Heart right ventricle (tissue), 16 donors: ENCODE data around the gene AKAP6. TPM values are rescaled to one million over a fixed set of nuclear protein-coding genes. Genes with fewer than 3 reads are reported as not detected.
A peak's percentile ranks its signal among the peaks of the same experiment; 100 is the strongest.

ENCODE experiments used
- ATAC-seq, 8 donors: fragments of 200-7000 bp; cut with Tn5 transposase; one replicate each; pipeline ENCODE4 v1.9.1; 2020; ENCODE audit warnings: mild to moderate bottlenecking in 8 of 8, moderate library complexity in 8 of 8, moderate number of reproducible peaks in 1 of 8
- DNase-seq, 2 donors: peaks; one replicate each; pipeline ENCODE4 v3.0.0-alpha.2; 2020
- H3K27ac ChIP-seq, 10 donors: fragments of 200-600 bp; sonication (generic) in 2 of 10; one replicate each; pipeline versions ENCODE4 v1.5.0 to v1.8.0; 2020 to 2022; ENCODE audit warnings: mild to moderate bottlenecking in 3 of 10
- H3K27me3 ChIP-seq, 7 donors: fragments of 200-600 bp; one replicate each; pipeline ENCODE4 v1.8.0; 2021 to 2022; ENCODE audit warnings: mild to moderate bottlenecking in 2 of 7
- H3K36me3 ChIP-seq, 9 donors: fragments of 200-600 bp; sonication (generic) in 1 of 9; one replicate each; pipeline versions ENCODE4 v1.5.0 to v1.8.0; 2020 to 2022; ENCODE audit warnings: mild to moderate bottlenecking in 2 of 9
- H3K4me1 ChIP-seq, 9 donors: fragments of 200-600 bp; sonication (generic) in 1 of 9; one replicate each; pipeline versions ENCODE4 v1.5.0 to v1.8.0; 2020 to 2022; ENCODE audit warnings: mild to moderate bottlenecking in 4 of 9
- H3K4me3 ChIP-seq, 10 donors: fragments of 200-600 bp; sonication (generic) in 2 of 10; one replicate each; pipeline versions ENCODE4 v1.5.0 to v1.8.0; 2020 to 2022; ENCODE audit warnings: mild to moderate bottlenecking in 7 of 10, moderate library complexity in 2 of 10
- H3K9me3 ChIP-seq, 11 donors: fragments of 200-600 bp in 10 of 11; sonication (generic) in 2 of 11; one replicate each; pipeline versions ENCODE4 v1.5.0 to v1.8.0; 2013 to 2022; ENCODE audit warnings: mild to moderate bottlenecking in 2 of 11, control low read depth in 1 of 11, moderate library complexity in 1 of 11
- WGBS, 2 donors: extraction: QIAGEN DNeasy Blood & Tissue Kit; methylation state at CpG; one replicate each; pipeline ENCODE4 v1.1.7; 2013; ENCODE audit warnings: inconsistent platforms in 1 of 2; 5-methylcytosine and 5-hydroxymethylcytosine counted together
- intact Hi-C, 10 donors: fragments of 100-400 bp; cut with DNase I; formaldehyde crosslinking; loops; one replicate each; pipeline versions ENCODE4 v1.11.1 to v1.14.2; 2022
- polyA plus RNA-seq, 2 donors: library from polyadenylated mRNA; stranded (reverse); fragments of 200-250 nt; gene quantifications; one replicate each; pipeline ENCODE4 v1.2.3, GENCODE V29; 2013
- total RNA-seq, 10 donors: library from RNA; stranded (reverse); fragmentation: NEBNext Ultra II Directional in 3 of 10; extraction: Animal tissue kit (Norgen Biotek cat#: 25700) in 3 of 10; gene quantifications; one replicate each; pipeline versions ENCODE4 v1.2.1 to v1.2.4, GENCODE V29; 2021 to 2023
- TF ChIP-seq, protein P1 (sequence below), 9 donors: fragments of 200-600 bp; sonication (generic) in 2 of 9; IDR thresholded peaks; one replicate each; pipeline versions ENCODE4 v1.5.0 to v1.8.0; 2021 to 2022; ENCODE audit warnings: antibody characterized with exemption in 9 of 9, mild to moderate bottlenecking in 5 of 9, moderate library complexity in 1 of 9
- donor health status: Arrhythmogenic right ventricular cardiomyopathy.
- donor health status: ischemic (EF 13 %, LVEDD 7.1; RV severe dilation, severe dysfunction).
- donor health status: healthy with polysubstance abuse.
- donor health status: DM: no; HTN: yes; CAD: no.
- donor health status: DM: no; HTN: no; CAD: no.
- donor health status: ischemic (EF 25% LVEDD 6.9; RV normal size, moderate dysfunction).
- donor health status: ischemic (EF 25% LVEDD 5.7; RV mildly dilated, moderate dysfunction).
- donor health status: healthy.
- donor health status: DM: yes; HTN: yes; CAD: no.
- donor health status: Ischemic cardiomyopathy.
- donor health status: ischemic (EF 35%, LVEDD 5.7; RV mildly dilated, moderate dysfunction).
- donor health status: nonischemic (EF 11% LVEDD 7.7; RV severe dilation, severe dysfunction).
- donor health status: DM: yes; HTN: yes; CAD: no.
- donor health status: PGD.
- donor health status: ischemic (EF 29% LVEDD 5.4; RV normal size, mild dysfunction).
- donor health status: nonischemic (EF 23%, LVEDD 6.1; RV moderate dilation, normal function).

The AKAP6 gene
- total and polyA plus RNA-seq, 12 donors, result 13.5 to 332 (median 229) TPM

DNA sequence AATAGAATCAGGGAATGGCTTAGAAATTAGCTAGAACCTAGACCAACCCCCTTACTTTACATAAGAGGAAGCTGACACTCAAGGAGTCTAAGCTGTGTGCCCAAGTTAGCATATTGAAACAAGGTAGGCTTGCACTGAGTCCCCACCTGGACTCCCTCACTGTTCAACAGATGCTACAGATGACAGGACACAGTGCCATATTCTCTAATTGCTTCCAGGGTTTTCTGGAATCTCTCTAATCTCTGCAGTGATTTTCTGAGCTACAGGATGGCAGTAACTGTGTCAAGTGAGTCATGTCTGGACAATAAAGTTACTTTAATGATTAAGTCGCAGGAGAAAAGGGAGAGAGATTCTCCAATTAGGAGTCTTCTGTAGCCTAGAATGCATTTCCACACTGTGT, 35.8 kb downstream of the AKAP6 start:
- no peaks in the 10 kb centered on the region for H3K27me3 ChIP-seq
- intact Hi-C loops, result no loop called here
- H3K4me3 ChIP-seq, result no peak overlapping the region
- DNase-seq (no peak), ATAC-seq (no peak)
- WGBS, 2 donors, result 100% methylated on average over 1 of the region's 1 CpG
- TF ChIP-seq, protein P1, sequence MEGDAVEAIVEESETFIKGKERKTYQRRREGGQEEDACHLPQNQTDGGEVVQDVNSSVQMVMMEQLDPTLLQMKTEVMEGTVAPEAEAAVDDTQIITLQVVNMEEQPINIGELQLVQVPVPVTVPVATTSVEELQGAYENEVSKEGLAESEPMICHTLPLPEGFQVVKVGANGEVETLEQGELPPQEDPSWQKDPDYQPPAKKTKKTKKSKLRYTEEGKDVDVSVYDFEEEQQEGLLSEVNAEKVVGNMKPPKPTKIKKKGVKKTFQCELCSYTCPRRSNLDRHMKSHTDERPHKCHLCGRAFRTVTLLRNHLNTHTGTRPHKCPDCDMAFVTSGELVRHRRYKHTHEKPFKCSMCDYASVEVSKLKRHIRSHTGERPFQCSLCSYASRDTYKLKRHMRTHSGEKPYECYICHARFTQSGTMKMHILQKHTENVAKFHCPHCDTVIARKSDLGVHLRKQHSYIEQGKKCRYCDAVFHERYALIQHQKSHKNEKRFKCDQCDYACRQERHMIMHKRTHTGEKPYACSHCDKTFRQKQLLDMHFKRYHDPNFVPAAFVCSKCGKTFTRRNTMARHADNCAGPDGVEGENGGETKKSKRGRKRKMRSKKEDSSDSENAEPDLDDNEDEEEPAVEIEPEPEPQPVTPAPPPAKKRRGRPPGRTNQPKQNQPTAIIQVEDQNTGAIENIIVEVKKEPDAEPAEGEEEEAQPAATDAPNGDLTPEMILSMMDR (IDR thresholded peaks at IDR 0.05), result no peak
- H3K36me3 ChIP-seq, result no peaks in the 10 kb centered on the region
- H3K4me1 ChIP-seq, result peaks cover 2 to 26% (median 12%) of the 10 kb centered on the region in 9 donors
- H3K27ac ChIP-seq, result no peak overlapping the region
- H3K9me3 ChIP-seq, result no peaks in the 10 kb centered on the region

DNA sequence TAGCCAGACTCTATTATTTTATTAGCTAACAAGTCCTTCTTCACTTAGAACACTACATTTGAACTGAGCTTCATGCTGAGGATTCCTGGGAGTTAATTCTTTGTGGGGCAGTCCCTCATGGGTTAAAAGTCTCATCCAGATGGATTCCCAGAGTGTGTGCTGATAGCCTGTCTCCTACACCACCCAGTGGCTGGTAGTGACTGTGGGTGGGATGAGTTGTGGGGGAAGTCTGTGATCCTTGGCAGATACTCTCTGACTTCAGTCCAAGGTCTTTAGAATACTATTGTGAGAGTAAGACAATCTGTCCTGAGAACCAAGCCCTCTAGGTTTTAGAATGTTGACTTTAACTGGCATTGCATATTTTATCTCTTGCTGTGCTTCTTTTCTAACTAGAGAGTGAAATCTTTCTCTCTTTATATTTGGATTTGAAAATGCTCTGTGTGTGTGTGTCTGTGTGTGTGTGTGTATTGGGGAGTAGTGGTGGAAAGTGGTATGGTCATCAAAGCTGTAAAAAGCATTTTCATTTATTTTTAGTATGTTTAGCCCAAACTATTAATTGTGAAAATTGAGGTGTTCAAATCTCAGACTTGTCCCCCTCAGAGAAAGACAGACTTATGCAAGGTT, 37.3 kb downstream of the AKAP6 start:
- peak in 7 of 8 donors; percentile 52 to 76 (median 66) for ATAC-seq
- TF ChIP-seq, protein P1 (IDR thresholded peaks at IDR 0.05), result peak in 5 of 9 donors; percentile 5 to 33 (median 15)
- no peak overlapping the region for H3K27ac ChIP-seq

DNA sequence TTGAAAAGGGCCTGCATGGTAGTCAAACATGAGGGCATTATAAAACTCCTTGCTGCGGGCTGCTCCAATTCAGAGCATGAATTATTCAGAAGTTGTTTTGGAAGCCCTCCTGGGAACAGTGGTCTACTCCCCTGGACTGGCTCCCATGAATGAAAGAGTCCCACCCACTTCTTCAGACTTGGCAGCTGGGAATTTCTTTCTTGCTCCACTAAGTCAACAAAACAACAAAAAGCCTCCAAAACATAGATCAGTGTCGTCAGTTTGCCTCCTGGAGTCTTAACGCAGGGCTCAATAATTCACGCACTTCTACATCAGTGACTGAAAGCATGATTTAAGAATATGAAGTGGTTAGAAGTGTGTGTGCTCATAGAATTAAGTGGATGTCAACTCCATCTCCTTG, 37.9 kb downstream of the AKAP6 start:
- TF ChIP-seq, protein P1 (IDR thresholded peaks at IDR 0.05), result no peak
- Histone ChIP-seq H3K4me1 (peaks cover 2 to 28% (median 12%) of the 10 kb centered on the region in 9 donors), H3K4me3 (no peak overlapping the region), H3K36me3 (no peaks in the 10 kb centered on the region), H3K27me3 (no peaks in the 10 kb centered on the region), H3K9me3 (no peaks in the 10 kb centered on the region), H3K27ac (no peak overlapping the region)
- peak in 4 of 8 donors; percentile 23 to 50 (median 36) for ATAC-seq
- WGBS, 2 donors, result 55 to 65% methylated on average over 4 of the region's 4 CpGs
- DNase-seq, result peak in 1 of 2 donors; percentile 6
- intact Hi-C loops, result no loop called here

More for the DNA sequence above, 37.3 kb downstream of the AKAP6 start:
- Histone ChIP-seq H3K4me1 (peaks cover 2 to 28% (median 12%) of the 10 kb centered on the region in 9 donors), H3K4me3 (no peak overlapping the region), H3K9me3 (no peaks in the 10 kb centered on the region), H3K36me3 (no peaks in the 10 kb centered on the region), H3K27me3 (no peaks in the 10 kb centered on the region)
- intact Hi-C loops, result no loop called here
- DNase-seq, result no peak

DNA sequence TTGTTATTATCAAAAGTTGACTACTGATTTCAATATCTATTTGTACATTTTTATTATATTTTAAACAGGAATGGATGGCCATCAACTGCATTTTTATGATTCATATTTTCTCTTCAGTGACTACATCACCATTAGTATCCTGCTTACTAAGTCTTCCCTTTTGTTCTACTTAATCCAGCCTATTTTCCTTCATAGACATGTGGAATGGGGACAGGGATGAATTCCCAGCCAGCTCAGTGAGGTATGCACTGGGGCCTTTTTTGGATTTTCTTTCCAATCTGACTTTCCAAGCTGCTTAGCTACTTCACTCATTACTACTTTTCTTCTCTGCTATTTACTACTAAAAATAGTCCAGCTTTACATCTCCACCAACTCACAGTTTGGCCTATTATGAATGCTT, 38.4 kb downstream of the AKAP6 start:
- intact Hi-C loops, result no loop called here
- peaks cover 2 to 28% (median 12%) of the 10 kb centered on the region in 9 donors for H3K4me1 ChIP-seq
- TF ChIP-seq, protein P1 (IDR thresholded peaks at IDR 0.05), result no peak
- no peaks in the 10 kb centered on the region for H3K27me3 ChIP-seq
- no peaks in the 10 kb centered on the region for H3K36me3 ChIP-seq
- H3K4me3 ChIP-seq, result no peak overlapping the region
- DNase-seq, result no peak
- no peaks in the 10 kb centered on the region for H3K9me3 ChIP-seq
- peak in 1 of 8 donors; percentile 37 for ATAC-seq
- H3K27ac ChIP-seq, result no peak overlapping the region
